NT2/D1 (cell line): ENCODE results near the gene ADAM22.

Experiments used
- SUZ12 ChIP-seq: IDR thresholded peaks from 2 replicates; pipeline ENCODE4 v1.6.1; 2011; ENCODE audit not compliant: insufficient read length, insufficient read depth; ENCODE audit errors: extremely low read depth
- YY1 ChIP-seq: IDR thresholded peaks from 2 replicates; pipeline ENCODE4 v1.6.1; 2011; ENCODE audit not compliant: insufficient read length, insufficient read depth
- ZNF274 ChIP-seq: IDR thresholded peaks from 2 replicates; pipeline ENCODE4 v1.6.1; 2011; ENCODE audit warnings: mild to moderate bottlenecking, low read depth, low read length

DNA sequence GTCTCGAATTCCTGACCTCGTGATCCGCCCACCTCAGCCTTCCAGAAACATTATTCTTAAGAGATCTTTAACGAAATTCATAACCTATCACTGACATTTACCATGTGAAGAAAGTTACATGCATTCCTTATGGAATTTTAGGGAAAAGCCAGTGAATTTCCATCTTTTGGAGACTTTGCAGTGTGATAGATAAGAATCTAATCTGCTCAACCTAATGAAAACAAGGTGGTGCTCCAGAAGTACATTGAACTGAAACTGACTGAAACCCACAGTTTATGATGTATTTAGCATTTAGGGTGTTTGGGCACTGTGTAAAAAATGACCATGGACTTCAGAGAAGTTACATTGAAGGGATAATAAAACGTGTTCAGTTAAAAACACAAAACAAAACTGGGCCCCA, 242.1 kb downstream of the ADAM22 start:
- no peak for TF ChIP-seq YY1
- TF ChIP-seq ZNF274 = no peak
- TF ChIP-seq SUZ12 = no peak
